Panc1 (cell line): Measurements from ENCODE around the gene FTO.

Experiments used
- POLR2AphosphoS5 ChIP-seq: IDR thresholded peaks from 2 replicates; pipeline ENCODE4 v1.6.1; 2012; ENCODE audit warnings: mild to moderate bottlenecking, low read depth, low read length, moderate library complexity
- TF ChIP-seq, protein P1 (sequence below): fragments of 450-650 bp; IDR thresholded peaks from 2 replicates; pipeline ENCODE4 v1.5.1; 2017; ENCODE audit warnings: mild to moderate bottlenecking

DNA sequence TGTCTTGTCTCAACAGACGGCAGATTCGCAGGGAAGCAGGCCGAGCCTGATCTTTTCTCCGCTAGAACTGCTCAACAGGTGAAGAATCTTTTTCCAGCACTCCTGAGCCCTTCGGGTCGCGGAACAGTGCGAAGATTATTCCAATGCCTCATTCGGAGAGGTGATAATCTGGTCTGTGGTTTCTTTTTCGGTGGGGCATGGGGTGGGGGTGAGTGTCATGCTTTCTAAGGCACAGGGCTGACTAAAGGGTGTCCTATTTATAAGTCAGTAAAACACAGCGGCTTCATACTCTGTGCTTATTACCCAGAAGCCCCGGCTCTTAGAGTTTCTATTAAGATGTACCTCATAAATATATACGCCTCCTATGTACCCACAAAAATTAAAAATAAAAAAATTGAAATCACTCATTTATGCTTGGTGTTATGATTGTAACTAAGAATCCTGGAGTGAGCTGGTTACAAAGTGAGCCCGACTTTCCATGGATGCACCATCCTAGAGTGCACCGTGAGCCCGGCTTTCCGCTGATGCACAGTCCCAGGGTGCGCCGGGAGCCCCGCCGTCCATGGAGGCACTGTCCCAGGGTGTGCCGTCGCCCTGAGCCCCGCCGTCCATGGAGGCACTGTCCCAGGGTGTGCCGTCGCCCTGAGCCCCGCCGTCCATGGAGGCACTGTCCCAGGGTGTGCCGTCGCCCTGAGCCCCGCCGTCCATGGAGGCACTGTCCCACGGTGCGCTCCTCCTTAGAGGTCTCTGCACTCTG, 417.8 kb downstream of the FTO start:
- TF ChIP-seq, protein P1, sequence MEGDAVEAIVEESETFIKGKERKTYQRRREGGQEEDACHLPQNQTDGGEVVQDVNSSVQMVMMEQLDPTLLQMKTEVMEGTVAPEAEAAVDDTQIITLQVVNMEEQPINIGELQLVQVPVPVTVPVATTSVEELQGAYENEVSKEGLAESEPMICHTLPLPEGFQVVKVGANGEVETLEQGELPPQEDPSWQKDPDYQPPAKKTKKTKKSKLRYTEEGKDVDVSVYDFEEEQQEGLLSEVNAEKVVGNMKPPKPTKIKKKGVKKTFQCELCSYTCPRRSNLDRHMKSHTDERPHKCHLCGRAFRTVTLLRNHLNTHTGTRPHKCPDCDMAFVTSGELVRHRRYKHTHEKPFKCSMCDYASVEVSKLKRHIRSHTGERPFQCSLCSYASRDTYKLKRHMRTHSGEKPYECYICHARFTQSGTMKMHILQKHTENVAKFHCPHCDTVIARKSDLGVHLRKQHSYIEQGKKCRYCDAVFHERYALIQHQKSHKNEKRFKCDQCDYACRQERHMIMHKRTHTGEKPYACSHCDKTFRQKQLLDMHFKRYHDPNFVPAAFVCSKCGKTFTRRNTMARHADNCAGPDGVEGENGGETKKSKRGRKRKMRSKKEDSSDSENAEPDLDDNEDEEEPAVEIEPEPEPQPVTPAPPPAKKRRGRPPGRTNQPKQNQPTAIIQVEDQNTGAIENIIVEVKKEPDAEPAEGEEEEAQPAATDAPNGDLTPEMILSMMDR, result no peak
- no peak for TF ChIP-seq POLR2AphosphoS5
